GM12878 (cell line): ENCODE data around the gene VTI1A. TPM values are rescaled to one million over a fixed set of nuclear protein-coding genes. Genes with fewer than 3 reads are reported as not detected.

Source experiments
- ATAC-seq: fragments of 200-7000 bp; cut with Tn5 transposase; 3 replicates; pipeline ENCODE4 v1.9.1; 2020; ENCODE audit warnings: mild to moderate bottlenecking, moderate library complexity
- BruUV-seq: library from RNA; stranded (reverse); fragments of 400-500 nt; replicated peaks from 2 replicates; lab custom pipeline; 2021; lab: Mats Ljungman, UMichigan
- CTCF ChIA-PET: fragments of 300-600 bp; sonication (Branson Sonifier 250); formaldehyde crosslinking; extraction: SDS; loops from one replicate; lab custom pipeline; 2021; ENCODE audit warnings: inconsistent platforms; lab: Yijun Ruan, JAX
- POLR2A ChIA-PET: fragments of 350-600 bp; formaldehyde crosslinking; extraction: SDS; loops from one replicate; lab custom pipeline; 2021; ENCODE audit warnings: inconsistent platforms; lab: Charles Lee
- RAD21 ChIA-PET: fragments of 300-600 bp; sonication (Branson Sonifier 250); formaldehyde crosslinking; loops from one replicate; lab custom pipeline; 2023; ENCODE audit warnings: antibody characterized with exemption; ENCODE audit not compliant: unreplicated experiment; lab: Charles Lee
- SMC1A ChIA-PET: fragments of 300-600 bp; sonication (Branson Sonifier 250); formaldehyde crosslinking; loops from one replicate; lab custom pipeline; 2023; ENCODE audit not compliant: unreplicated experiment, uncharacterized antibody; lab: Charles Lee
- DNase-seq: peaks from one replicate; pipeline ENCODE4 v3.0.0-alpha.2; 2011; ENCODE audit warnings: low read depth, low spot score
- FAIRE-seq: peaks from 3 replicates; lab custom pipeline; 2011; peaks lifted over from hg19 to GRCh38; lab: Jason Lieb, UNC
- H2AFZ ChIP-seq: 2 replicates; pipeline ENCODE4 v1.6.0; 2011; ENCODE audit warnings: low read depth, low read length, control low read depth; ENCODE audit not compliant: control insufficient read depth
- H3K27ac ChIP-seq: 2 replicates; pipeline ENCODE4 v1.5.1; 2011; ENCODE audit warnings: control low read depth; ENCODE audit not compliant: control insufficient read depth, insufficient read depth
- H3K27me3 ChIP-seq, 2 experiments: replicated peaks in 1 of 2; 2 replicates each; pipeline versions ENCODE4 v1.6.0 to v1.6.1; 2011; ENCODE audit warnings: low read length in 1 of 2; ENCODE audit not compliant: control insufficient read depth in 2 of 2, insufficient read depth in 2 of 2
- H3K36me3 ChIP-seq, 2 experiments: 2 replicates each; pipeline ENCODE4 v1.5.1; 2011; ENCODE audit warnings: low read length in 1 of 2; ENCODE audit not compliant: control insufficient read depth in 2 of 2, insufficient read depth in 2 of 2
- H3K4me1 ChIP-seq: 2 replicates; pipeline ENCODE4 v1.6.1; 2011; ENCODE audit warnings: mild to moderate bottlenecking, low read length, moderate library complexity, mixed read lengths; ENCODE audit not compliant: control insufficient read depth, insufficient read depth
- H3K4me2 ChIP-seq: 2 replicates; pipeline ENCODE4 v1.6.0; 2011; ENCODE audit warnings: control low read depth; ENCODE audit not compliant: control insufficient read depth, insufficient read depth
- H3K4me3 ChIP-seq: fragments of 200-600 bp; sonication (generic); 2 replicates; pipeline ENCODE4 v1.5.1; 2016
- H3K79me2 ChIP-seq: 2 replicates; pipeline ENCODE4 v1.6.0; 2011; ENCODE audit warnings: low read length; ENCODE audit not compliant: control insufficient read depth, insufficient read depth
- H3K9ac ChIP-seq: 2 replicates; pipeline ENCODE4 v1.8.0; 2011; ENCODE audit warnings: low read length, control low read depth, mixed read lengths; ENCODE audit not compliant: control insufficient read depth, insufficient read depth
- H3K9me3 ChIP-seq: replicated peaks from 3 replicates; pipeline ENCODE4 v1.5.1; 2011; ENCODE audit warnings: mild to moderate bottlenecking, low read length; ENCODE audit not compliant: control insufficient read depth, insufficient read depth
- H4K20me1 ChIP-seq: 2 replicates; pipeline ENCODE4 v1.6.0; 2011; ENCODE audit not compliant: control insufficient read depth, insufficient read depth
- CHD1 ChIP-seq: IDR thresholded peaks from 2 replicates; pipeline ENCODE4 v1.6.1; 2012; ENCODE audit warnings: low read depth, low read length, improper control_type of control experiment
- CREB1 ChIP-seq: IDR thresholded peaks from 2 replicates; pipeline ENCODE4 v1.6.1; 2012; ENCODE audit warnings: low read depth, mild to moderate bottlenecking, inconsistent platforms
- ESRRA ChIP-seq: IDR thresholded peaks from 2 replicates; pipeline ENCODE4 v1.6.1; 2012; ENCODE audit warnings: mild to moderate bottlenecking, low read length, improper control_type of control experiment
- SMAD1 ChIP-seq: fragments of 450-650 bp; IDR thresholded peaks from 2 replicates; pipeline ENCODE4 v1.6.1; 2018; ENCODE audit warnings: mild to moderate bottlenecking, low read depth; ENCODE audit not compliant: partially characterized antibody
- WGBS: methylation state at CpG from one replicate; pipeline ENCODE4 v1.1.6; 2016; ENCODE audit warnings: low lambda C conversion rate; ENCODE audit not compliant: insufficient replicate concordance, insufficient coverage; ENCODE audit errors: missing lambda C conversion rate; 5-methylcytosine and 5-hydroxymethylcytosine counted together
- in situ Hi-C: fragments of 300-500 bp; cut with MboI; formaldehyde crosslinking; loops from 9 replicates; pipeline ENCODE4 v1.14.3; 2018; ENCODE audit warnings: mixed read lengths
- intact Hi-C: fragments of 100-400 bp; cut with micrococcal nuclease; formaldehyde crosslinking; loops from one replicate; pipeline ENCODE4 v1.14.2; 2022; ENCODE audit not compliant: unreplicated experiment
- polyA plus RNA-seq, 11 experiments: library from polyadenylated mRNA; depleted of rRNA in 4 of 11; unstranded in 6 of 11; stranded (reverse) in 5 of 11; fragments of >200 nt; fragmentation: Nextera tagmentation in 4 of 11; fragmentation: Illumina TruSeq in 1 of 11; extraction: Ambion mirVana in 4 of 11; extraction: Trizol in 1 of 11; gene quantifications; 1 replicate in 1 of 11; 2 replicates in 10 of 11; pipeline versions ENCODE4 v1.2.1 to v1.2.3, GENCODE V29; 2011 to 2016; ENCODE audit warnings: inconsistent platforms in 2 of 11, missing spikeins in 2 of 11, low read depth in 1 of 11
- total RNA-seq, 4 experiments: library from RNA; depleted of rRNA in 3 of 4; stranded (reverse); fragments of >200 nt in 3 of 4; fragmentation: Illumina TruSeq in 1 of 4; extraction: Trizol in 1 of 4; gene quantifications; 2 replicates each; pipeline versions ENCODE4 v1.2.1 to v1.2.3, GENCODE V29; 2013 to 2021
- TF ChIP-seq, protein P1 (sequence below): IDR thresholded peaks from 2 replicates; pipeline ENCODE4 v1.6.1; 2012; ENCODE audit warnings: mild to moderate bottlenecking, low read depth, low read length

Gene VTI1A
- total and polyA plus RNA-seq, 10 of the 15 experiments (the other 5 are each of a cell fraction or from before 2014, with no cell fraction given): 12.4 to 43.2 (median 27.5) TPM

DNA sequence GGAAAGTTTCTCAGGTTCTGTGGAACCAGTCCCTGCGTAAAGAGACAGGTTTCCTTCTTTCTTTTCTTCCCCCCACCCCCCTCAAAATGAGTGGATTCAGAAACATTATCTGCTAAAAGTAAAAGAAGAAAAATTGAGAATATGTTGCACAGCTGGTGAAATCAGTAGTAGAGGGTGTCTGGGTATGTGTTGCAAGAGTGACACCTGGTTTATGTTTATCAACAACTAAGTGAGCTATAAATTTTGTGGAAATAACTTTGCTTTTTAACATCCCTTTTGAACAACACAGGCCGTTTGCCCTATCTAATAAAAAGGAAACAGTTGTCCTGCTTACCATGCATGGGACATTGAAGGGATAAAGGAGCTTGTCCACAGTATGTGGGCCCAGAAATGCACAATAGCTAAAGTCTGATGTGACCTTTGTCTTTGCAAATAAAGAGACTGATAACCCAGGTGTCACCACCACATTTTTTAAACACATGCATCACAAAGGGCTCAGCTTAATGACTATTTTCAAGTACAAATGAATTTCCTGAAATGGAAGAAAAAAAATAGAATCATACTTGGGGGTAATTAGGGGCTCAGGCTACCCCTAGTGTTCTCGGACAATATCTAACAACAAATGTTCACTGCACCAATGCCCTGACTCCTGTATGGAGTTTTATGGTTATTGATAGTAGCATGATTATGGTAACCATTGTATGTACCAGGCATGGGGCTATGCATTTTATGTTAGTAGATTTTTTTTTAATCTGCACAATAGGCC is 281.3 kb downstream of the VTI1A start:
- H3K4me2 ChIP-seq: no peak overlapping the region
- no peaks in the 10 kb centered on the region for H3K36me3 ChIP-seq
- no peak for DNase-seq
- no peaks in the 10 kb centered on the region for H3K79me2 ChIP-seq
- RAD21 ChIA-PET: no interaction called here
- no peak overlapping the region for H3K9ac ChIP-seq
- in situ Hi-C loops: loop anchor here (10.0 kb wide), 1 partner anchor 656 kb away; no protein-coding TSS in a partner anchor
- no peaks in the 10 kb centered on the region for H3K9me3 ChIP-seq
- SMC1A ChIA-PET: interaction anchor here (0.8 kb wide), 1 partner anchor 21 kb away, joined by 5 read pairs; no protein-coding TSS in a partner anchor
- 0 out of 2 replicates have a peak, but pooled peaks cover 3% of the 10 kb centered on the region for H3K4me1 ChIP-seq
- no peak overlapping the region for H3K27ac ChIP-seq
- CTCF ChIA-PET: no interaction called here
- ATAC-seq: no peak
- no peak overlapping the region for H3K4me3 ChIP-seq
- no TSS peak for BruUV-seq
- H3K27me3 ChIP-seq: no peaks in the 10 kb centered on the region
- TF ChIP-seq ESRRA: no peak
- no peak for TF ChIP-seq CHD1
- TF ChIP-seq CREB1: no peak
- TF ChIP-seq, protein P1, sequence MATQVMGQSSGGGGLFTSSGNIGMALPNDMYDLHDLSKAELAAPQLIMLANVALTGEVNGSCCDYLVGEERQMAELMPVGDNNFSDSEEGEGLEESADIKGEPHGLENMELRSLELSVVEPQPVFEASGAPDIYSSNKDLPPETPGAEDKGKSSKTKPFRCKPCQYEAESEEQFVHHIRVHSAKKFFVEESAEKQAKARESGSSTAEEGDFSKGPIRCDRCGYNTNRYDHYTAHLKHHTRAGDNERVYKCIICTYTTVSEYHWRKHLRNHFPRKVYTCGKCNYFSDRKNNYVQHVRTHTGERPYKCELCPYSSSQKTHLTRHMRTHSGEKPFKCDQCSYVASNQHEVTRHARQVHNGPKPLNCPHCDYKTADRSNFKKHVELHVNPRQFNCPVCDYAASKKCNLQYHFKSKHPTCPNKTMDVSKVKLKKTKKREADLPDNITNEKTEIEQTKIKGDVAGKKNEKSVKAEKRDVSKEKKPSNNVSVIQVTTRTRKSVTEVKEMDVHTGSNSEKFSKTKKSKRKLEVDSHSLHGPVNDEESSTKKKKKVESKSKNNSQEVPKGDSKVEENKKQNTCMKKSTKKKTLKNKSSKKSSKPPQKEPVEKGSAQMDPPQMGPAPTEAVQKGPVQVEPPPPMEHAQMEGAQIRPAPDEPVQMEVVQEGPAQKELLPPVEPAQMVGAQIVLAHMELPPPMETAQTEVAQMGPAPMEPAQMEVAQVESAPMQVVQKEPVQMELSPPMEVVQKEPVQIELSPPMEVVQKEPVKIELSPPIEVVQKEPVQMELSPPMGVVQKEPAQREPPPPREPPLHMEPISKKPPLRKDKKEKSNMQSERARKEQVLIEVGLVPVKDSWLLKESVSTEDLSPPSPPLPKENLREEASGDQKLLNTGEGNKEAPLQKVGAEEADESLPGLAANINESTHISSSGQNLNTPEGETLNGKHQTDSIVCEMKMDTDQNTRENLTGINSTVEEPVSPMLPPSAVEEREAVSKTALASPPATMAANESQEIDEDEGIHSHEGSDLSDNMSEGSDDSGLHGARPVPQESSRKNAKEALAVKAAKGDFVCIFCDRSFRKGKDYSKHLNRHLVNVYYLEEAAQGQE: no peak
- TF ChIP-seq SMAD1: no peak
- TF ChIP-seq, all 136 proteins: peak for 0
- Histone ChIP-seq H2AFZ (no peak overlapping the region), H4K20me1 (no peaks in the 10 kb centered on the region)
- no peak for FAIRE-seq
- POLR2A ChIA-PET: no interaction called here
- intact Hi-C loops: loop anchor here (10.0 kb wide), 4 partner anchors 326 to 836 kb away; no protein-coding TSS in a partner anchor
- 95% methylated on average over 3 of the region's 3 CpGs for WGBS
